RPMI8226 (cell line): Measurements from ENCODE around the gene PCSK9.
A peak's percentile ranks its signal among the peaks of the same experiment; 100 is the strongest.

Source experiments
- DNase-seq: peaks from one replicate; pipeline ENCODE4 v3.0.0-alpha.2; 2015

The PCSK9 gene

DNA sequence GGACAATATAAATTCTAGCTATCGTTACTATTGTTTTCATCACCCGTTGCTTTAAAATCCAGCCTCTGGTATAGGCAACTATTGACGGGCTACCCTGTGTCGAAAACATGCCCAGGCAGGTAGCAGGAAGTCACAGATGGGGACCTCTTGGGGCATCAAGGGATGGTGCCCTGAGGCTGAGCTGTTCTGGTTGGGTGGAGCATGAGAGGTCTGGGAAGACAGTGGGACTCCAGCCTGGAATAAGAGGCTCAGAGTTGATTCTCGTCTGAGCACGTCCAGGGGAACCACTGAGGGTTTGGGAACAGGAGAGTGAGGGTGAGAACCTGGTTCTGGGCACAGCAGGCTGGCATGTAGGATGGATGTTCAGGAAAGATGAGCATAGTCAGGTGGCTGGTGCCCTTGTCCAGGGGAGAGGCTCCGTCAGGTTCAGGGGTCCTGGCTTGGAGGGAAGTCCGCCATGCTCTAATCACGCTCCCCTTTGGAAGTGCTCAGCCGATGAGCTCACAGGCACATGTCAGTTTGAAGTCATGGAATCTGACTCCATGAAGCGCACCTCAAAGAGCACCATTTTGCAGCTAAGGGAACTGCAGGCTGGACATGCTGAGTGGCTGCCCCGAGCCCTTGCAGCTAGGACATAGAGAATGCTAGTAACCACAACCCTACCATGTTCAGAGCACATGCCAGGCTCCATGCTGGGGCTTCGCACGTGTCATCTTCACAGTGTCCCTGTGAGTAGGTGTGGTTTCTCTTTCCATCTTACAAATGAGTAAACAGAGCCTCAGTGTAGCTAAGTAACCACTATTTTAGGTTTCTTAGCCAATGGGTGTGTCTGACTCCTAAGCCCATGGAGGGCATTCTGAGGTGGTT lies 21.0 kb downstream of the PCSK9 start:
- DNase-seq = peak; percentile 18

- DNase-seq = no peak
Observed at GRCh38 chr1:55061000-55061705, 21.8 kb downstream of the PCSK9 start.

- DNase-seq = no peak
Observed at GRCh38 chr1:55061706-55062321, 22.5 kb downstream of the PCSK9 start.

GRCh38 chr1:55062801-55063576 lies 23.6 kb downstream of the PCSK9 start:
- no peak for DNase-seq

DNA sequence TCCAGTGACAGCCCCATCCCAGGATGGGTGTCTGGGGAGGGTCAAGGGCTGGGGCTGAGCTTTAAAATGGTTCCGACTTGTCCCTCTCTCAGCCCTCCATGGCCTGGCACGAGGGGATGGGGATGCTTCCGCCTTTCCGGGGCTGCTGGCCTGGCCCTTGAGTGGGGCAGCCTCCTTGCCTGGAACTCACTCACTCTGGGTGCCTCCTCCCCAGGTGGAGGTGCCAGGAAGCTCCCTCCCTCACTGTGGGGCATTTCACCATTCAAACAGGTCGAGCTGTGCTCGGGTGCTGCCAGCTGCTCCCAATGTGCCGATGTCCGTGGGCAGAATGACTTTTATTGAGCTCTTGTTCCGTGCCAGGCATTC lies 24.2 kb downstream of the PCSK9 start:
- DNase-seq = no peak

DNA sequence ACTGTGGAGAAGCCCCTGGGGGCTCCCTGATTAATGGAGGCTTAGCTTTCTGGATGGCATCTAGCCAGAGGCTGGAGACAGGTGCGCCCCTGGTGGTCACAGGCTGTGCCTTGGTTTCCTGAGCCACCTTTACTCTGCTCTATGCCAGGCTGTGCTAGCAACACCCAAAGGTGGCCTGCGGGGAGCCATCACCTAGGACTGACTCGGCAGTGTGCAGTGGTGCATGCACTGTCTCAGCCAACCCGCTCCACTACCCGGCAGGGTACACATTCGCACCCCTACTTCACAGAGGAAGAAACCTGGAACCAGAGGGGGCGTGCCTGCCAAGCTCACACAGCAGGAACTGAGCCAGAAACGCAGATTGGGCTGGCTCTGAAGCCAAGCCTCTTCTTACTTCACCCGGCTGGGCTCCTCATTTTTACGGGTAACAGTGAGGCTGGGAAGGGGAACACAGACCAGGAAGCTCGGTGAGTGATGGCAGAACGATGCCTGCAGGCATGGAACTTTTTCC lies 24.8 kb downstream of the PCSK9 start:
- DNase-seq = peak; percentile 23

- peak; percentile 30 for DNase-seq
Observed at GRCh38 chr1:55064861-55065263, 25.5 kb downstream of the PCSK9 start.

DNA sequence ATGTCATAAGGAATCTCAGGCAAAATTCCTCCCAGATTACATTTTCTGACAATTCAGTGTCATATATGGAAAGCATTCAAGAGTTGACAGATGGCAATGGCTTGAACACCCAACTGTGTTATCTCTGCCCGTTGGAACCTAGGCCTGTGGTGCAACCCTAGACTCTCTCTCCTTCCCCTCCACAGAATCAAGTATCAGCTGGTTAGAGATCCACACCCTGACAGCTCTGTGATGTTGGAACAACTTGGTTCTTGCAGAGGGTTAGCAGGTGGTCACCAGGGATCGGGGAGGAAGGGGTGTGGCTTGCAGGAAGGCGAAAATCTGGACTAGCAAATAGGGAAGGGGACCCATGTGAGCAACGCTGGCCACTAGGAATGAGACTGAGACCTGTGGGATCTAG lies 26.3 kb downstream of the PCSK9 start:
- no peak for DNase-seq

- DNase-seq = no peak
Observed at GRCh38 chr1:55067022-55067778, 27.9 kb downstream of the PCSK9 start.

GRCh38 chr1:55067914-55068313 lies 28.6 kb downstream of the PCSK9 start:
- no peak for DNase-seq

GRCh38 chr1:55068638-55069037 lies 29.3 kb downstream of the PCSK9 start:
- no peak for DNase-seq

GRCh38 chr1:55069280-55069679 lies 29.9 kb downstream of the PCSK9 start:
- DNase-seq = no peak

DNA sequence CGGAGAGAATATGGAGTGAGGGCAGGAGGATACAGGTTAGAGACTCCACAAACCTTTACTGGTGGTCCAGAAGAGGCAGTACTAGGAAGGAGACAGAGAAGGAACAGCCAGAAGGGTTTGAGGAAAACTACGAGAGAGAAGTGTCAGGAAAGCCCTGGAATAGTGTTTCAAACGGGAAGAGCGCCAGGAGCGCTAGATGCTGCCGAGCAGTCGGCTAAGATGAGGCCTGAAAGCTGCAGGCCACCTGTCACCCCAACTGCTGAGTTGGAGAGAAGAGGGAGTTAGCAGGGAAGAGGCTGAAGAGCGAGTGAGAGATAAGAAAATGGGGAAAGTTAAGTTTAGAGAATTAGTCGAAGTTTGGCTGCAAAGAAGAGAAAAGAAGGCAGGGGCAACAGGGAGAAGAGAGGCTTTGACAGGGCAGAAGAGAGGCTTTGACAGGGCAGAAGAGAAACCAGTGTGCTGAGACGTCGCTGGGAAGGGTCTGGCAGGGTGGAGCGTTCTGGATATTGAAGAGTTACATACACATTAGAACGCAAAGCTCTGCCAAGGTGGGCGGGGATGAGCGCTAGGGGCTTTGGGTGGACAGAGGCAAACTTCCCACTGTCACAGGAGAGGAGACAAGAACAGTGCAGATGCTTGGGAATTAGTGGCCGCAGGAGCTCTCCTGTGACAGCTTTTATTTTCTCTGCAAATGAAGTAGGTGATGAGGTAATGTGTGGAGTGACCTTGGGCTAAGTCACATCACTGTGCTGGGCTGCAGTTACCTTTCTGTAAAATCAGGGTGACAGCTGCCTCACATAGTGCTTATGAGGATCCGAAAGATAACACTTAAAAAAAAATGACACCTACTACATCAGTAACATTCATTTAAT lies 31.2 kb downstream of the PCSK9 start:
- DNase-seq = no peak

- DNase-seq = peak; percentile 25
Observed at GRCh38 chr1:55071477-55071876, 32.1 kb downstream of the PCSK9 start.

DNA sequence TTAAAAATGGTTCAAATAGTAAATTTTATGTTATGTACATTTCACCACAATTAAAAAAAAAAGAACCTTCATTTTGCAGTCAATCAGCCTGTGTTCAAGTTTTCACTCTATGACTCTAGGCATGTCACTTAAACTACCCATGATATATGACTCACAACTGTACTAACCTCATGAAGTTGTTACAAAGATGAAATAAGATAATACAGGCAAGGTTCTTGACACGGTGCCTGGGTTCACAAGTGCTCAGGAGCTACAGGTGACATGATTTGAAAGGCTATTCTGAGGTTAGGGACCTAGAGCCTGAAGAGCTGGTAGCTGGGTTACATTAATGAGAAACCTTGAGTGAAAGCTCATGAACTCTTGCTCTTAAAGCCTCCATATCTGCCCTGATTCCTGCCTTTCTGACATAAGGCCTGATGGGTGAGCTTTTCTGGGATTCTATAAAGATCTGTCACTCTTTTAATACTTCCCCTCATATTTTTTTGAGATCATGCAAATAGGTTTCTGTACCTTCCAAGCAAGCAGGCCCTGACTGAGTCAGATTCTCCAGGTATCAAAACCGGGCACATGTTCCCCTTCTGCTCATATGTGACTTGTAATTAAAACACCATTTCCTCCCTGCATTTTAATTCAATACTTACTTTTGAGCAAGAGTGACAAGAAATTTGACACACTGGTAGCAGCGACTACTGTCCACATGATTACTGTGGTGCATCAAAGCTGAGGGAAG lies 34.0 kb downstream of the PCSK9 start:
- no peak for DNase-seq

DNA sequence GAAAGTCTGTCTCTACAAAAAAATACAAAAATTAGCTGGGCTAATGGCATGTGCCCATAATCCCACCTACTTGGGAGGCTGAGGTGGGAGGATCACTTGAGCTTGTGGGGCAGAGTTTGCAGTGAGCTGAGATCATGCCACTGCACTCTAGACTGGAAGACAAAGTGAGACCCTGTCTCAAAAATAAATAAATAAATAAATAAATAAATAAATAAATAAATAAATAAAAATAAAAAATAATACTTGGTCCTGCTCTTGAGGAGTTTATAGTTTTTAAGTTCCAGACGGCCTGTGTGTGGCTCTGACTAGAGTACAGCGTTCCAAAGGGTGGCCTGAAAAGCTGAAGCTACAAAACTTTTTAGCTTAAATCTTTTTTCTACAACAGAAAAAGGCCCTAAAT lies 35.1 kb downstream of the PCSK9 start:
- DNase-seq = no peak

DNA sequence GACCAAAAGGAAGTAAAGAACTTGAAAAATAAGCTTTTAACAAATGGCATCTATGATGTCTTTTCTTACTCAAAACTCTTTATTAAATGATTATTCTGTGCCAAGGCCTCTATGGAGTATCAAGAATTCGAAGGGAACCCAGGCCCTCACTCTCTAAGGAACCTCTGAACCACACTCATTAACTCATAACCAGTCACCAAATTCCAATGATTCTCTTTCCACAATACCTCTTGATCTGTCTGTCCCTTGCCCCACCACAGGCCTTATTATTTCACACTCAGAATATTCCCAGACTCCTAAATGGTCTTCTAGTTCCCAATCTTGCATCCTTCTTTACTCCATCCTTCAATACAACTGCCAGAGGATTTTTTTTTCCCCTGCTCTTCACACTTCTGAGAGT lies 37.0 kb downstream of the PCSK9 start:
- no peak for DNase-seq

DNA sequence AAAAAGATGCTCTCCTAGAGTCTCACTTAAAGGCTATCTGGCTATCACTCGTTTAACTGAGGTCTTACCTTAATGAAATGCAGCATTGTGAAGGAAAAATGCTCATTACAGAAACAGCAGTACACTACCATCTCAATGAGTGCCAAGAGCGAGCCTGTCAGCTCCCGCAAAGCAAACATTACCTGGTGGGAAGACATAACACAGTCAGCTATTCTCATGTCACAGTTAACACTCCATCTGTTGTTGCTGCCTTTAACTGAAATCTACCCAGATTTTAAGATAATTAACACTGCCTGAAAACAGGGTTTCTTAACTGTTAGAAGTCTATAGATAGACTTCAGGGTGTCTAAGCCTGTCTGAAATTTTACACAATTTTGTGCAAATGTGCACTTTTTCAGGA lies 39.1 kb downstream of the PCSK9 start:
- no peak for DNase-seq

DNA sequence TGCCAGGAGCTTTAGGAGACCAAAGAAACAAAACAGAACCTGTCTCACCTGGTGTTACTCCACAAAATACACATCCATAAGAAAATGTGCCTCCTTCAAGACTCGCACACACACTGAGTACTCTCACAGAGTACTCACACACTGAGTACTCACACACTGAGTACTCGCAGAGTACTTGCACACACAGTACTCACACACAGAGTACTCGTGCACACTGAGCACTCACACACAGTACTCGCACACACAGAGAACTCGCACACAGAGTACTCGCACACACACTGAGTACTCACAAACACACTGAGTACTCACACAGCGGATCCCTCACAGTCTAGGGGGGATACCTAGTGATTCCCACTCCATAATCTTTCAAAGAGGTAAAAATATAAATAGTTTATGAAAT lies 40.3 kb downstream of the PCSK9 start:
- DNase-seq = no peak

GRCh38 chr1:55081188-55081904 lies 42.0 kb downstream of the PCSK9 start:
- DNase-seq = no peak
